RWPE2 (cell line): Measurements from ENCODE around the gene FILIP1.

Experiments
- ATAC-seq: fragments of 200-7000 bp; cut with Tn5 transposase; 3 replicates; pipeline ENCODE4 v1.9.1; 2021; ENCODE audit warnings: low read depth
- DNase-seq: peaks from one replicate; pipeline ENCODE4 v3.0.0-alpha.2; 2020; ENCODE audit warnings: low spot score
- H3K27ac ChIP-seq: fragments of 450-650 bp; 2 replicates; pipeline ENCODE4 v1.5.1; 2017; ENCODE audit warnings: mild to moderate bottlenecking; ENCODE audit not compliant: poor library complexity, severe bottlenecking
- H3K27me3 ChIP-seq: fragments of 250-450 bp; sonication (Bioruptor Pico); 2 replicates; pipeline ENCODE4 v1.5.1; 2021; ENCODE audit warnings: mild to moderate bottlenecking, moderate library complexity; ENCODE audit not compliant: insufficient read depth, poor library complexity, severe bottlenecking
- H3K36me3 ChIP-seq: fragments of 250-450 bp; sonication (Bioruptor Pico); 2 replicates; pipeline ENCODE4 v1.5.1; 2020; ENCODE audit warnings: low read depth, mild to moderate bottlenecking, moderate library complexity
- H3K4me1 ChIP-seq: fragments of 250-450 bp; sonication (Bioruptor Pico); 2 replicates; pipeline ENCODE4 v1.5.1; 2021; ENCODE audit warnings: mild to moderate bottlenecking, moderate library complexity; ENCODE audit not compliant: insufficient read depth, poor library complexity, severe bottlenecking
- H3K4me3 ChIP-seq: fragments of 250-450 bp; sonication (Bioruptor Pico); 2 replicates; pipeline ENCODE4 v1.5.1; 2021; ENCODE audit warnings: mild to moderate bottlenecking, moderate library complexity; ENCODE audit not compliant: severe bottlenecking
- H3K9me3 ChIP-seq: fragments of 250-450 bp; sonication (Bioruptor Pico); 2 replicates; pipeline ENCODE4 v1.5.1; 2021; ENCODE audit warnings: mild to moderate bottlenecking, moderate library complexity; ENCODE audit not compliant: severe bottlenecking
- CTCF ChIP-seq: fragments of 450-650 bp; IDR thresholded peaks from one replicate; pipeline ENCODE4 v1.5.1; 2017; ENCODE audit warnings: mild to moderate bottlenecking, moderate library complexity; ENCODE audit not compliant: poor library complexity, severe bottlenecking

FILIP1 gene

GRCh38 chr6:75384116-75384515, 109.5 kb downstream of the FILIP1 start:
- Histone ChIP-seq H3K27me3 (peaks cover 4% of the 10 kb centered on the region), H3K27ac (no peak overlapping the region), H3K4me1 (no peaks in the 10 kb centered on the region), H3K36me3 (no peaks in the 10 kb centered on the region), H3K9me3 (no peaks in the 10 kb centered on the region), H3K4me3 (no peak overlapping the region)
- ATAC-seq (no peak), DNase-seq (no peak)
- no peak for TF ChIP-seq CTCF

GRCh38 chr6:75382634-75382900, 111.0 kb downstream of the FILIP1 start:
- no peaks in the 10 kb centered on the region for H3K4me1 ChIP-seq
- H3K9me3 ChIP-seq = no peaks in the 10 kb centered on the region
- no peak overlapping the region for H3K4me3 ChIP-seq
- H3K36me3 ChIP-seq = no peaks in the 10 kb centered on the region
- no peak for TF ChIP-seq CTCF
- no peak for DNase-seq
- H3K27ac ChIP-seq = no peak overlapping the region
- H3K27me3 ChIP-seq = peaks cover 4% of the 10 kb centered on the region
- ATAC-seq = no peak

GRCh38 chr6:75381877-75382633, 111.5 kb downstream of the FILIP1 start:
- H3K4me1 ChIP-seq = no peaks in the 10 kb centered on the region
- H3K4me3 ChIP-seq = no peak overlapping the region
- H3K27me3 ChIP-seq = peaks cover 4% of the 10 kb centered on the region
- no peaks in the 10 kb centered on the region for H3K9me3 ChIP-seq
- H3K36me3 ChIP-seq = no peaks in the 10 kb centered on the region
- TF ChIP-seq CTCF = no peak
- no peak for DNase-seq
- ATAC-seq = no peak
- no peak overlapping the region for H3K27ac ChIP-seq

- H3K4me3 ChIP-seq = no peak overlapping the region
- H3K27ac ChIP-seq = no peak overlapping the region
- no peaks in the 10 kb centered on the region for H3K36me3 ChIP-seq
- H3K27me3 ChIP-seq = peaks cover 4% of the 10 kb centered on the region
- no peaks in the 10 kb centered on the region for H3K9me3 ChIP-seq
- no peak for DNase-seq
- no peak for ATAC-seq
- TF ChIP-seq CTCF = no peak
- H3K4me1 ChIP-seq = no peaks in the 10 kb centered on the region
These were observed 114.1 kb downstream of the FILIP1 start for GRCh38 chr6:75379536-75379935.

- no peaks in the 10 kb centered on the region for H3K9me3 ChIP-seq
- no peak for TF ChIP-seq CTCF
- H3K27ac ChIP-seq = no peak overlapping the region
- H3K4me1 ChIP-seq = no peaks in the 10 kb centered on the region
- DNase-seq (no peak), ATAC-seq (no peak)
- H3K36me3 ChIP-seq = no peaks in the 10 kb centered on the region
- H3K4me3 ChIP-seq = no peak overlapping the region
- no peaks in the 10 kb centered on the region for H3K27me3 ChIP-seq
These were observed 115.5 kb downstream of the FILIP1 start for GRCh38 chr6:75378101-75378500.
